Stimulated activated CD4-positive, alpha-beta T cell treated with anti-CD3 and anti-CD28 coated beads, TNF-alpha, amount 100 ng/mL, for 48 hours (primary cell): ENCODE measurements around the gene SLC23A3.

Experiments
- DNase-seq, 3 donors: peaks; one replicate each; pipeline ENCODE4 v3.0.0-alpha.2; 2020; ENCODE audit warnings: low read depth in 3 of 3

The SLC23A3 gene

DNA sequence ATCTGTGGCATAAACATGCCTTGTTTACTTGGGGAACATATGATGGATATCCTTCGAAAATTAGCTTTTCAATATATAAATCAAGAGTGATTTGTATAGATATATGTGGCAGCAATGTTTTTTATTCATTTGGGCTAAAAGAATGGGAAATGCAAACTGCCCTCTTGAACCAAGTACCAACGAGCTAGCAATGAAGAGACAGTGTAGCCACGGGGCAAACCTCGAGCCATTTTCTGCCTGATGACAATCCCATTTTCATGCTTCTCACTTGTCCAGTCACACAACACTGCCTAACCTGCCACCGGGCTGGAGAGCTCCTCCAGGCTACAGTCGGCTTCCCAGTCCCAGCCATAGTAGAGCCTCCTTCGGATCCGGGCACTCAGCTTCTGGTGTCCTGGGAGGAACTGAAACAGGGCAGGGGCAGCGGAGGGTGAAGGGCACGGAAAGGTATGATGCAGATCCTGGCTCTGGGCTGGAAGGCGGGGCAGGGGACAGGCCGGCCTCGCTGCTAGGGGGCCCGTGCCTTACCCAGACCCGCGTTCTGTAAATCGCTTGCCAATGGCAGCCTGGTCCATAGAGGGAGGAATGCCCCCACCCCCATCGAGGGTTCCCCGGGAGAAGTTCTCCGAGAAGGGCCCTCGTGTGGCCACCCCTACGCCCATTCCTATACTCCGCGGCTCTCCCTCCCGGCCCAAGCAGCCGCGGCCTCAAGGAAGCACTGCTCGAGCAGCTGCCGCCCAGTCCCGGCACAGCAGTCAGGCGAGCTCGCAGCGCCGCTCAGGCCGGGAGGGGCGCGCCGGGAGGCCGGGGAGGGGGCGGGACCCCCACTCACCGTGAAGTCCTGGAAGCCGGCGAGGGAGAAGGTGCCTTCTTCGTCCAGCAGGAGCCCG, 6.3 kb upstream of the SLC23A3 start:
- no peak for DNase-seq

DNA sequence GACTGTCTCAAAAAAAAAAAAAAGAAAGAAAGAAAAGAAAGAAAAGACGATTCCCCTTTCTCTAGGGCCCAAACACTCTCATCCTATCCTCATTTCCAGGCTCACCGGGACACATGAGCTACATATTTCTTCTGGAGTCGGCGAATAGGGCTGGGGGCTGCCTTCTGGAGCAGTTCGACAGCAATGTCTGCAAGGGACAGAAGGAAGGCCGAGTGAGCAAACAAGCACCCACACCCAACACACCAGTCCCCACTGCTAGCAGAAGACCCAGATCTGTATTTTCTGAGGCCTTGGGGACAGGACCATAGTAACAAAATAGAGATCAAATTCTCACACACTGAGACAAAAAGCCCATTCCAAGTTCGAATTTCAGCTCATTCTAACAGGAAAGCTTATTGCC, 5.7 kb upstream of the SLC23A3 start:
- DNase-seq: no peak

DNA sequence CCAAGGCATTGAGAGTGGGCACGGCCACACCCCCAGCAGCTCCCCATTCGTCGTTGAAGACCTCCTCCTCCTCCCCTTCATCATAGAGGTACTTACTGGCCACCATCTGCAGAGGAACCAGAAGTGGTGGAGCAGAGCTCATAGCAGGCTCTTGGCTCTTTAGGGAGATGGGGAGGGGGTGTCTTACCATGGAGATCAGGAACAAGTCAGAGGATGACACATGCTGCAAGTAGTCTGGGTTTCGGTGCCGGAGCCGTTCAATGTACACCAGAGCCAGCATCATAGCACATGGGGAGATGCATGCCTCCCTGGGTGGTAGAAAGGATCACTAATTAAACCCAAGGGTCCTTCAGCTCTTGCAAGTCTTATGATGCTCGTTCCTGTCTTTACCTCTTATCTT, 5.0 kb upstream of the SLC23A3 start:
- no peak for DNase-seq

DNA sequence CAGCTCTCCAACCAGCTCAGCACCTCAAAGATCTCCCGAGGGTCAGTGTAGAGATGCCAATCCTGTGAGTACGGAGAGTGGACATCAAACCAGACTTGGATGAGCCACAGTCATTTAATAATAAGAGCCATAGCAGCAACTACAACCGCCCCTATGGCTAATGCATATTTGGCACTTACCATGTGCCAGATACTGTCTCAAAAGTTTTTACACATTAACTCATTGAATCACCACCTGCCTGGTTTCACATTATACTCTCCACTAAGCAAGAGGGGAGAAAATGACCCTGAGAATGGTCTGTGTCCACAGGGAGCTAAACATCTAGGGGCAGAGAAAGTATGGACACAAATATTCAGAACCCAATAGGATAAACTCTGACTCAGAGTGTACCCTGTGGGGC, 4.3 kb upstream of the SLC23A3 start:
- DNase-seq: no peak

DNA sequence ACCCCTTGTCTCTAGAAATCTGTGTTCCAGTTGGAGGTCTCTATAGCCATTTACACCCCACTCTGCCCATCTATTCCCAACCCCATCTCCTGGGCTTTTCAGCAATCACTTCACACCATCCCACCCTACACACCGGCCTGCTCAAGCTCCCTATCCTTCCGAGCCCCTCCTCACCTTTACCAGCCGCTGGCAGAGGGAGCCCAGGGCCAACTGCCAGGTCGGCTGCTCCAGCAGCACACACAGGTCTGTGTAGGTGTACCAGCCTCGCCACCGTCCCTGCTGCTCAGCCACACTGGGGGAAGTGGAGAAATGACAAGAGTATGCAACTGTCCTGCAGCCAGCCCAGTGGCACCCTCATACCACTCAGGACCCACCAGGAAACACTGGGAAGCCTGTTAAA, 3.3 kb upstream of the SLC23A3 start:
- no peak for DNase-seq

DNA sequence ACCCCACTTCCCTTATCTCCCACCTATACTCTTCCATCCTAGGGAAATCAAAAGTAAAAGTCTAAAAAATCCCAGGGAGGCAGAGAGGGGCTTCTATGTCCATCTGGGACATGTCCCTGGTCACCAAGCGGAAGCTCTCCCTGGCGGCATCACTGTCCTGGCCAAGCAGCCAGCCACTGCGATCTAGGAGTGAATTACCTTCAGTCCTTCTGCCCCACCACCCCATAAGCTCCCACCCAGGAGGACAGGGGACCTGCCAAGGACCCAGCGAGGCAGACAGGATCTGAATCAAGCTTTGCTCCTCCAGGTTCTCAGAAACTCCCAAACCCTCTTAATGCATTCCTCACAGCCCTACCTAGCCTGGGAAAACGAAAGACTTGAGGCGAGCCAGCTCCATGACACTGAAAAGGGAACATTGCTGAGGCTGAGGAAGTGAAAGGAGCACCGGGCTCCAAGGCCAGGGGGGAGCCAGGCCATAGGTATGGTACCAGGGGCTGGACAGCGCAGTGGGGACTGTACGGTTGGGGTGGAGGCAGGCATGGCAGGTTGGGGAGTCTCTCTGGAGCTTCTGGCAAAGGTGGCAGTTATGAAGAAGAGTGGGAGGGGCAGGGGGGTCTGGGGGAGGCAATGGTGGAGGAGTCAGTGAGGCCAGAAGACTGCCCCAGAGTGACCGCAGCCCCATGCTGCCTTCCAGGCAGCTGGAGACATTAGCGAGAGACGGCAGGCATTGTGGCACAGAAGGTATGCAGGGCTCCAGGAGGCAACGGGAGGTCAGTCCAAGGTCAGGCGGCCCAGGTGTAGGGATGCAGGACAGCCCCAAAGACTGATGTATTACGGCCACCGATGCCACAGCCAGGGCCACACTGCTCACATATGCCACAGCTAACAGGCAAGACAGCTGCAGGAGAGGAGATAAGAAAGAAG, 2.7 kb upstream of the SLC23A3 start:
- no peak for DNase-seq

DNA sequence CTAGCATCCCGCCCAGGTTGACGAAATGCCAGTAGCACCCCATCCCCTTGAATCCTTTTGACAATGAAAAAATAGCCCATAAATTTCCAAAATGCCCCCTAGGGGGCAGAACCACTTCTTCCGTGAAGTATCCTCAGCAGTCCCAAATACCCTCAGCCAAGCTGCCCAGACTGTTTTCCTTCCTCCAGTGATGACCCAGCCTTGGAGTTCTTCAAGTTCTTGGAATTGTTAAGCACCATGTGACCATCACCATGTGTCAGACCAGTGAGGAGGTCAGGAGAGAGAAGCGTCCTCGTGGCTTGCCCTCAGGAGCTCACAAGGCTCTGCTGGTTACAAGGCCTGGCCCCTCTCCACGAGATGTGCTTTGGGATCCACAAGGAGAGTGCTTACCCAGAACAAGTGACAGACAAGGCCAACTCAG, 1.4 kb upstream of the SLC23A3 start:
- DNase-seq: no peak

DNA sequence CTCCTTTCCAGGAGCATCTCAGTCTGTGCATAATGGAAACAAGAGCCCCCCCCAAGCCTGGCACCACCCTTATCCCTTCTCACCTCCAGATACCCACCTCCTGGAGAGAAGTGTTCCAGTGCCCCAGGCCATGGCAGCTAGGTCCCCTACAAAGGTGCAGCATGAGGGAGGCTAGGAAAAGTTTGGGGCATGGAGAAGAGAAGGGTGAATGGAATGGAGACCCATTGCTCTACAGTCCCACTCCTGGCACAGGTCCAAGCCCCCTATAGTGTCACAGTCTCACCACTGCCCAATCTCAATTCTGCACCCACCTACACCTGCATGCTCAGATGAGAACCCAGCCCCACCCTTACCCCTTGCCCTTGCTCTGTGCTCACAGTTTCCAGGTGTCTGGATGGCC, 897 bp downstream of the SLC23A3 start:
- DNase-seq: no peak

DNA sequence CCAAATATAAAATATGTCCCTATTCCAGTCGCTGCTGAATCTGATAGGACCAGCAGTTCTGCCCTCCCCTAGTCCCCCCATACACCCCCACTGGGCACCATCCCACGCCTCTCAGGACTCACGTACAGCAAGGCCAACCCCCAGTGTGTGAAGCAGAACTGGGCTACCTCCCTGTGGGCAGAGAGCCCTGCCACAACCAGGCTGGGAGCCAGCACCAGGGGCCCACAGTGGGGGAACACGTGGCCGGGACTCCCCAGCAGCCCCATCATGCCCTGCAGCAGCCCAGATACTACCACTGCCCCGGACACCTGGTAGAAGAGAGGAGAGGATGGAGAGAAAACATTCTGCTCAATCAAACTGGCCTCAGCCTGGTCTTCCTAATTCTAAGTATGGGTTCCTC, 1.3 kb downstream of the SLC23A3 start:
- DNase-seq: no peak

DNA sequence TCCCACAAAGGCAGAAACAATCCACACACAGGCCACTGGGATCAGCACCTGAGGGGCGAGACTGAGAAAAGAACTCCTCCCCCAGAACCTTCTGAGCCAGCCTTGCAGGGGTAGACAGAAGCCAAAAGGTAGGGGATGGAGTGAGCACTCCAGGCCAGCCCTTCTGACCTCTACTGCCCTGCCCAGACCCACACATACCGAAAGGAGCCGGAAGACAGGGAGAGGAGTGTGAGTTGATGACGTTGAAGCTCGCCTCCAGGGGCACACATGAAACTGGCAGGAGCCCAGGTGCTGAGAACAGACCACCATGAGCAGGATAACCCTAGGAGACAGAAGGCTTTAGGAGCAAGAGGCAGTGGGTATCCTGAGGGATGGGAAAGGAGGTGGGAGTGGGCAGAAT, 1.8 kb downstream of the SLC23A3 start:
- no peak for DNase-seq

DNA sequence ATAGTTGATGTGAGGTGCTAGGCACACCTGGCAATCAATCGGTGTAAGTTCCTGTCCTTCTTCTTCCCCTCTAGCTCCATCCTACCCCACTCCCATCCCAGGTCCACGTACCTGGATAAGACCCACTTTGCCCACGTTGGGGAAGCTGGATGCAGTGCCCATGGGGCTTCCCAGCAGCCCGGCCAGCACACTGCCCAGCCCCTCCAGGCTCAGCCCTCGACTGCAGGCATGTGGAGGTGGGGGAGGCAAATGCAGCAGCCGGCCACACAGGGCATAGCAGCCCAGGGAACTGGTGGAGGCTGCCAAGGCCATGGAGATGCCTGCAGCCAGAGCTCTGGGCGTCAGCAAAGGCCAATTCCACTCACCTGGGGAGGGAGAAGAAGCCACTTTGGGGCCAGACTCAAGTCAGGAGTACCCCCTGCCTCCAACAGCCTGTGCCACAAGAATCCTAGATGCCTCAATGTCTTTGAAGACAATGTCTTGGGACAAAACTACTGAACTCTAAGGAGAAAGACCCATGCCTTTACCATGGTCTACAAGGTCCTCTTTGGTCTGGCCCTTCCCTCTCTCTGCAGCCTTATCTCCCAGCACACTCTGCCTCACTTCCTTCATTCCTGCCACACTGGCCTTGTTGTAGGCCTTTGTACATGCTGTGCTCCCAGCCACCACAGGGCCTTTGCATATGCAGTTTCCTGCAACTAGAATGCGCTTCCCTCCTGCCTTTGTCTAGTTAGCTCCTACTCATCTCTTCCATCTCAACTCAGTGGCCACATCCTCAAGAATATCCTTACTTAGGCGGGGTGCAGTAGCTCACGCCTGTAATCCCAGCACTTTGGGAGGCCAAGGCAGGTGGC, 4.5 kb downstream of the SLC23A3 start:
- DNase-seq: no peak

DNA sequence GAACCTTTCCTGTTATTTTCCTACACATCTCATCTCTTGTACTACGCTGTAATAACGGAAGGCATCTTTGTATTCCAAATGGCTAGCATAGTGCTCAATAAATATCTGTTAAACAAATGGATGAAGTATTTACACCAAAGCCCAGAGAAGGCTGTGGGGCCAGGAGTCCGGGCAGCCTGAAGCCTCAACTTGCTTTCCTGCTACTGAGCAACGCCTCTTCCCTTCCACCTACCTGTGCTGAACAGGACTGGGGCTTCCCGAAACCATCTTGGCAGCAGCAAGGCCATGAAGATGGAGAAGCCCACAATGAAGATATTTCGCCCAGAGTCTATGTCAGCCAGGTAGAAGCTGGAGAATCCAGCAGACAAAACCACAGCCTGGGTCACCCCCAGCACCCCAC, 6.7 kb downstream of the SLC23A3 start:
- no peak for DNase-seq

DNA sequence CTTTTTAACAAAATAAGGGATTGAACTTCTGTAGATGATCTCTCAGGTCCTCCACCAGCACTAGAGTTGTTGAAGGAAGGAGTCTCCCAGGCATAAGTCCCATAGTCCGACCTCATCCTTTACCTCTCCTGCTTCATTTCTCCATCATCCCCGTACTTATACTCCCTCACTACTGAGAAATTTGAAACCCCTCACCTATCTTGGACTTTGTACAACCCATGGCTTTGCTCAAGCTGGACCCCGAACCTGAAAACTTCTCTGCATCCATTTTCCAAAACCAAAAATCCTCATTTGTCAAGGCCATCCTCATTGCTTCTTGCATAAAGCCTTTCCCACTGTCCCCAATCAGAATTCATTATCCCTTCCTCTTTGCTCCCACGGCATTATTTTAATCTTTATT, 8.7 kb downstream of the SLC23A3 start:
- DNase-seq: no peak

DNA sequence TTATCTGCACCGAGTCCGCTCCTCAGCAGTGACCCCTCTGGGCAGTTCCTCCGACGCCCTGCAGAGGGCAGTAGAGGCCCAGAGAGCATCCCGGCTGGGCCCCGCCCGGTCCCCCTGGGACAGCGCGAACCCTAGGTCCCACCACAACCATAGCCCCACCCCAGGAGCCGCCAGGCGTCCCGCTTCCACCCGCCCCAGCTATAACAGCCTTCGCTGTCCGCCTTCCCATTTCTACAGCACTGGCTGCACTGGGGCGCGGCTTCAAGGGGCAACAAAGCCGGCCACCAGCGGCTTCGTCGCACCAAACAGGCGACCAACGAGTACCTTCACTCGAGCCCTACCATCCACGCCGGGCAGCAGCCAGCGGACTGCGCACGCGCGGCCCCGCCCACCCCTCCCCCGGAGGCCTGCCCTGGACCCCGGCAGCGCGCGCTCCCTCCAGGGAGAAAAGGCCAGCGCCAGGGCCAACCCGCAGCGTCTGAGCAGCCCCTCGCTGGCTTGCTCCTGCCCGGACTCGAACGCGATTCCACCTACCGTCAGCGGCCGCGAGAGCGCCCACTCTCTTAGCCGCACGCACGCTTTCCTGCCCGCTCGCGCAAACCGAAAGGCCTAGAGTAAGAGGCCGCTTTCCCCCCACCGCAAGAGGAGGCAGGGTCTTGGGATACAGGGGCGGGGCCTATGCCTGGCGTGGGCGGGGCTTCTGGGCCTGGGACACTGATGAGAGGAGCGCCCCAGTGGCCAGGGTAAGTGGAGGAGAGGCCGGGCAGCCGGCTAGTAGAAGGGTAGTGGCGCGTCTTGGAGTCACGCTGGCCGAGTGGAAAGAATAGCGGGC, 9.4 kb downstream of the SLC23A3 start, which contains the start of gene NHEJ1:
NHEJ1 (minus strand) TSS at position 630 of the 832 bp plus-strand sequence. CDS start 2,453 bp downstream, outside the sequence.
- DNase-seq: peak; percentile 90 to 92 (median 92)

DNA sequence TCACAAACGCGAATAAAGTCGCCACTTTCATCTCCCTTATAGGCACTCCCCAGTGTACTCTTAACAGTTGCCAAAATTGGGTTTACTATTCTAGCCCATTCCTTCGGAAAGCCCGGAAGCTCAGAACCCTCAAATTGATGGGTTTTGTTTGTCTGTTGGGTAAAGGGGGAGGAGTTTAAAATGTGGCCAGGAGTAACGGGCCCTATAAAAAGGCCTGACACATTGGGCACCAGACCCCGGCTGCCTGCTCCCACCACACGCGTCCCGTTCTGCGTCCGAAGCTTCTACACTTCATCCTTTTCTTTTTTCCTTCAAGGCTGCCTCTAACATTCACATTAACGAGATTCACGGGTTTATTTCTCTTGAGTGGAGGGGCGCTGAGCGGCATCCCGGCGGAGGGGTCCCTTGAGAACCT, 10.1 kb downstream of the SLC23A3 start:
- DNase-seq: no peak

DNA sequence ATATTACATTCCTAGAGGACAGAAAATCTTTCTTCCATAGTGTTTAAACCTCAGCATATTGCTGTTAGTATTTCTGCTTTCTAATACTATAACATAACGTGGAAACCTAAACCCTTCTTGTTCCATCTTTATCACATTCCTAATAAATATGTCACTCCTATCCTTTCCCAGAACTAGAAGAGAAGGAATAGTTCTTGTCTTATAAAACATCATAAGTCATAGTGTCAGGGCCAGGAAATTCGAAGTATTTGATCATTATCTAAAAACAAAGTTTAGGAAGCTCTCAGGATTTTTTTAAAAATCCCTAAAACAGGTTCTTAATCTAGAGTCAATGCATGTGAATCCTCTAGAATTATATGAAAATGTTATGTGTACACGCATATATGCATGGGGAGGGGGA, 11.2 kb downstream of the SLC23A3 start:
- no peak for DNase-seq

DNA sequence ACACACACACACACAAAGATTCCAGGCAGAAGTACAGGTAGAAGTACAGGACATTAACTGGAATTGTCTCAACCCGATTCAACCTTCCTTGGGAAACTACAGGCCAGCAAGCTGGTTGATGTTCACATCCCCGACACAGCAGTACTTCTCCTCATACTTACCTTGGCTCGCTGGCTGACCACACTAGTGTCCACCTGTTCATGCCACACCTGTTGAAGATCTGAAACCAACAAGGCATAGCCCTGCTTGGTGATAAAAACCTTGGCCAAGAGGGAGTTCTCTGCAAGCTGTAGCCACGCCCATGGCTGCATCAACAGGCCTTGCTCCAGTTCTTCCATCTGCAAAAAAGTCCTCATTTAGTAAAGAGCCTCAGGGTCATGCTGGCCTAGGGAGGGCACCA, 11.8 kb downstream of the SLC23A3 start:
- DNase-seq: no peak

DNA sequence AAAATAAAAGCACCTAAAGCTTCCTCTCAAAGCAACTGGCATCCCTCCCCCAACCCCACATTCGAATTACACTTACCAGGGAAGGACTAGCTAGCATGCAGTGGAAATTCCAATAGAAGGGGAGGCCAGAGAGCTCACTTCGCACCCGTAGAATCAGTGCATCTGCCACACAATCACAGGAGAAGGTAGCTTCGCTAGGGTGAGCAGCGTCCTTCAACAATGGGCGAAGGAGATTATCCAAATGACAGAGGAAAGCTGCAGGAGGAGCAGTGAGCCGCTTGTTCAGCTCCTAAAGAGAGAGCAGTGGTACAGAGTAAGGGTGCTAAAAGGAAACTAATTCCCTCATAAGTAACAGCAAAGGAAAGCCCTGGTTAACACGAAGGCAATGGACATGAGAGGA, 12.4 kb downstream of the SLC23A3 start:
- DNase-seq: no peak

DNA sequence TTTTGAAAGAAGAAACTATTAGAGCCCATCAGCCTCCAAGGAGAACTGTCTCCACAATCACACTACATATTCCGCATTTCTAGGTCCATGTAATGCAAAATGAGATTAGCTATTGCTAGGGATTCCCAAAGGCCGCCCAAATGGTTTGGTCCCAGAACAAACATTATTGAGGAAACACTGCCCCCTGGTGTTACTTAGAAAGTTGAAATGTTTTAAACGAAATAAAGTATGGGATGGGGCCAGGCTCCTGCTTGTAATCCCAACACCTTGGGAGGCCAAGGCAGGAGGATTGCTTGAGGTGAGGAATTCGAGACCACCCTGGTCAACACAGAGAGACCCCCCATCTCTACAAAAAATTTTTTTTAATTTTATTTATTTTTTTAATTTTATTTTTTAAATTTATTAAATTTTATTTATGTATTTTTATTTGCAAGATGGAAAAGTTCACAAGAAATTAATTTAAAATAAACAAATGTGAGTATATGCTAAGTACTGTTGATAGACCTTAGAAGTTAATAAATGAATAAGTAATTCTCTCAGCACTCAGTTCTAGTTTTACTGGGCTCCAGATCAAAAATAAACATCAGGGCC, 14.7 kb downstream of the SLC23A3 start:
- DNase-seq: peak in 1 of 3 donors; percentile 36

DNA sequence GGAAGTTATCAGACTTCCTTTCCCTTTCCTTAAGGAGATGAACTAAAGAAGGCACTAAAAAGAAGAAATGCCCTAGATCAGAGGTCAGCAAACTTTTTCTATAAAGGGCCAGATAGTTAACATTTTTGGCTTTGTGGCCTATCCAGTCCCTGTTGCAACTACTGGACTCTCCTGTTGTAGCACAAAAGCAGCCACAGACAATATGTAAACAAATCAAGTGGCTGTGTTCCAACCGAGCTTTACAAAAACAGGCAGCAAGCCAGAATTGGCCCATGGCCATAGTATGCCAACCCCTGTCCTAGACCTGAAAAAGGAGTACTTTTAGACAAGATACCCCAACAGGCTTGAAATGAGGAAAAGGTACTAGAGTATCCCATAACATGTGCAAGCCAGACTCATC, 20.2 kb downstream of the SLC23A3 start:
- no peak for DNase-seq
